Psoas muscle (tissue), 8 donors: ENCODE data around the gene KCNMA1. TPM values are rescaled to one million over a fixed set of nuclear protein-coding genes. Genes with fewer than 3 reads are reported as not detected.

Experiments
- ATAC-seq, 4 donors: fragments of 200-7000 bp; cut with Tn5 transposase; one replicate each; pipeline ENCODE4 v1.9.1; 2020; ENCODE audit warnings: moderate library complexity in 3 of 4, mild to moderate bottlenecking in 2 of 4
- DNase-seq, 2 donors: peaks; one replicate each; pipeline ENCODE4 v3.0.0-alpha.2; 2020
- H3K27ac ChIP-seq: fragments of 200-600 bp; one replicate; pipeline ENCODE4 v1.8.0; 2022
- H3K27me3 ChIP-seq, 3 donors: fragments of 200-600 bp in 1 of 3; one replicate each; pipeline versions ENCODE4 v1.6.1 to v1.8.0; 2013 to 2022; ENCODE audit warnings: low read length in 2 of 3, mild to moderate bottlenecking in 2 of 3, moderate library complexity in 1 of 3; ENCODE audit not compliant: insufficient read depth in 3 of 3
- H3K36me3 ChIP-seq, 2 donors: fragments of 200-600 bp in 1 of 2; one replicate each; pipeline versions ENCODE4 v1.6.1 to v1.8.0; 2013 to 2022; ENCODE audit warnings: low read depth in 1 of 2, mild to moderate bottlenecking in 1 of 2, moderate library complexity in 1 of 2; ENCODE audit not compliant: insufficient read depth in 1 of 2
- H3K4me1 ChIP-seq: fragments of 200-600 bp; one replicate; pipeline ENCODE4 v1.8.0; 2022
- H3K4me3 ChIP-seq: fragments of 200-600 bp; one replicate; pipeline ENCODE4 v1.8.0; 2022; ENCODE audit warnings: mild to moderate bottlenecking
- H3K9me3 ChIP-seq: fragments of 200-600 bp; one replicate; pipeline ENCODE4 v1.8.0; 2022
- CTCF ChIP-seq: fragments of 200-600 bp; IDR thresholded peaks from one replicate; pipeline ENCODE4 v1.8.0; 2022; ENCODE audit warnings: antibody characterized with exemption
- WGBS, 3 donors: extraction: QIAGEN DNeasy Blood & Tissue Kit; methylation state at CpG; one replicate each; pipeline versions ENCODE4 v1.1.6 to v1.1.7; 2013; 5-methylcytosine and 5-hydroxymethylcytosine counted together
- intact Hi-C, 2 donors: fragments of 100-400 bp; cut with DNase I; formaldehyde crosslinking; loops; one replicate each; pipeline versions ENCODE4 v1.11.0 to v1.14.2; 2022
- polyA plus RNA-seq, 3 donors: library from polyadenylated mRNA; stranded (reverse); fragments of 200-250 nt; gene quantifications; one replicate each; pipeline ENCODE4 v1.2.3, GENCODE V29; 2013
- total RNA-seq, 4 donors: library from RNA; stranded (reverse); fragmentation: NEBNext Ultra II Directional in 2 of 4; extraction: Animal tissue kit (Norgen Biotek cat#: 25700) in 2 of 4; gene quantifications; one replicate each; pipeline versions ENCODE4 v1.2.1 to v1.2.4, GENCODE V29; 2021 to 2023
- donor health status: healthy with polysubstance abuse.
- donor health status: DM: no; HTN: no; CAD: no; lungs with moderate emphysema.
- donor health status: Bipolar disorder and iron deficiency.
- donor health status: healthy.
- donor health status: DM: yes; HTN: yes; CAD: no.
- donor health status: DM: no; HTN: no; CAD: no.
- donor health status: DM: no; HTN: no; CAD: no.
- donor health status: DM: yes; HTN: yes; CAD: no.

Gene KCNMA1
- total and polyA plus RNA-seq, 7 donors: 7.9 to 53.0 (median 41.9) TPM

DNA sequence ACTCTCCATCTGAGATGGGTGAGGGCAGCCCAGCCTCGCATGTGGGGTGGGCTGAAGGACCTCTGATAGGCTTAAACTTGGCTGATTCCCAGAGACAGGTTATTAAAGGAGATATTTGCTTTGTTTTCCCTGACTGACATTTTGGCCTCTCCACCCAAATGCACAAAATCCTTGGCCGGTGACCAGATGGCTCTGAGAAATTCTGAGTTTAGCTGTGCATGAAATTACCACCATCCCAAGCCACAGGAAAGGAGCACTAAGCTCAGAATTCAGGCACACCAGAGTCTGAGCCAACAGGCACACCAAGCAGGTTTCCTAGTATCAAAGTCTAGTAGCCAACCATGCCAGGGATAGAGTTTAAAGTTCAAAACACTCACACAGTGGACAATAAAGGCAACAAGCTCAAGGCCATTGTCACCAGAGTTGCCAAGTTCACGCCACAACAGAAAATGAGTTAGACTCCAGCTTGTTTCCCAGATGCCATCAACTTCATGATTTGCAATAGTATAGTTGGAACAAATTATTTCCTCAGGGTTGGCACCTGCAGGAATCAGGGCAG lies 387.6 kb downstream of the KCNMA1 start:
- DNase-seq (no peak), ATAC-seq (no peak)
- Histone ChIP-seq H3K27ac (no peak overlapping the region), H3K4me1 (no peaks in the 10 kb centered on the region), H3K4me3 (no peak overlapping the region), H3K9me3 (no peaks in the 10 kb centered on the region), H3K27me3 (no peaks in the 10 kb centered on the region), H3K36me3 (no peaks in the 10 kb centered on the region)
- 60 to 76% (median 71%) methylated on average over 3 of the region's 3 CpGs for WGBS, 3 donors
- TF ChIP-seq CTCF: no peak
- intact Hi-C loops: loop anchor here in 1 of 2 donors (10.0 kb wide), 1 partner anchor 395 kb away; no protein-coding TSS in a partner anchor

- Histone ChIP-seq H3K27me3 (no peaks in the 10 kb centered on the region), H3K4me3 (no peak overlapping the region), H3K27ac (no peak overlapping the region), H3K9me3 (no peaks in the 10 kb centered on the region), H3K36me3 (no peaks in the 10 kb centered on the region), H3K4me1 (no peaks in the 10 kb centered on the region)
- intact Hi-C loops: loop anchor here in 1 of 2 donors (10.0 kb wide), 1 partner anchor 397 kb away; no protein-coding TSS in a partner anchor
- TF ChIP-seq CTCF: no peak
- 78 to 84% (median 81%) methylated on average over 5 of the region's 5 CpGs for WGBS, 3 donors
- ATAC-seq (no peak), DNase-seq (no peak)
Observed at GRCh38 chr10:77248104-77248790, 389.4 kb downstream of the KCNMA1 start.

DNA sequence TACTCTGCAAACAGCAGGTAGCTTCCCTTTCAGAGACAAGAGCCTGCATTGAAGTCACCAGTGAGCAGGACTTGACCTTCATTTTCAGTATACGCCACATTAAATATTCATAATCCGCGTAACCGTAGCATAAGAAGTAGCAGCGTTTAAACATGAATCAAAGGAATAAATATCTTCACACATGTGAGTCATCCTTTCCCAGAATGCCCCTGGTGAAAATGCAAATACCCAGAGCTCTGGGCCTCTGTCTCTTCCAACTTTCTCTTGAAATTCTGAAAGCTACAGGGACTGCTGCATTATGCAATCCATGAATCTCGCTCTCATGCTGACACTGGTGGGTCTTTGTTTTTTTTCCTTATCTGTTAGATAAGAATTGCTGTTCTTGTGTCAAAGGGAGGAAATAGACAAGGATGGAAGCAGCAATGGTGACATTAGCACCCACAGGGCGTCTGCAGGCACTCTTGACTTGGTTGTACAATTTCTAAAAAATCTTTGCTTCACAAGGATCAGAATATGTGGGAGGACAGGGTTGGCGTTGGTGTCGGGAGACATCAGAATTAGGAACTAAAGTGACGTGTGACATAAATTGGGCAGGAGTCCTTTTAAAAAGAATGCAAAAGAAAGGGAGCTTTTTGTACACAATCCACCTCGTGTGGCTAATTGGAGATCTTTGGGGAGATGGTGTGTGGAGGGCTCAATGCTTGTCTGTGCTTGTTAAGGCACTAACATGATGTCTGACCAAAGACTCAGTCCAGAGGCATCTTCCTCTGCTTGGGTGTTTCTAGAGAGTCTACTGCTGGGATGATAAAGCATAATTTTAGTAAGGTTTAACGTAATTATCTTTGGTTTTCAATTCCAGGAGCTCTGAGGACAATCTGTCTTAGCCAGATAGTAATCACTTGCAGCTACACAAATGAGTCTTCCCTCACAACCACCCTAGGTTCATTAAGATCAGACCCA lies 390.3 kb downstream of the KCNMA1 start:
- intact Hi-C loops: loop anchor here in 1 of 2 donors (10.0 kb wide), 1 partner anchor 397 kb away; no protein-coding TSS in a partner anchor
- H3K27ac ChIP-seq: no peak overlapping the region
- no peaks in the 10 kb centered on the region for H3K9me3 ChIP-seq
- DNase-seq: no peak
- 67 to 72% (median 68%) methylated on average over 12 of the region's 12 CpGs for WGBS, 3 donors
- no peaks in the 10 kb centered on the region for H3K36me3 ChIP-seq
- peaks cover 2% of the 10 kb centered on the region for H3K4me1 ChIP-seq
- H3K27me3 ChIP-seq: no peaks in the 10 kb centered on the region
- ATAC-seq: no peak
- TF ChIP-seq CTCF: no peak
- no peak overlapping the region for H3K4me3 ChIP-seq

DNA sequence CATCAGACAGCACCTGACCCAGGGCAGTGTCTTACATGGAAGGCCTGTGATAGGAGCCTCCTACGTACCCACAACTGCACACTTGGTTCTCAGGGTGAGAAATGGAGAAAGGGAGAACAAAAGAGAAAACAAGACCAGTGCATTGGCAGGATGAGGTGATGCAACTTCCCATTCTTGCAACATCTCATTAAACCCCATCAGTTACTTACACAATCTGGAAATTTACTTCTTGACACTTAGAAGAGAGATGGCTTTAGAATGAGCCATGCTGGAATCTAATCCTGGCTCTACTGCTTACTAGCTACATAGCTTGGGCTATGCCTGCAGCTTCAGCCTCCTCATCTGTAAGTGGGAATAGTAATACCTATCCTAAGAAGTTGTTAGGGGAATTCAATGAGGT lies 391.7 kb downstream of the KCNMA1 start:
- peaks cover 2% of the 10 kb centered on the region for H3K4me1 ChIP-seq
- ATAC-seq: no peak
- no peak overlapping the region for H3K4me3 ChIP-seq
- WGBS, 3 donors: 76 to 88% (median 83%) methylated on average over 1 of the region's 1 CpG
- no peak for TF ChIP-seq CTCF
- H3K9me3 ChIP-seq: no peaks in the 10 kb centered on the region
- intact Hi-C loops: loop anchor here in 1 of 2 donors (10.0 kb wide), 1 partner anchor 399 kb away; no protein-coding TSS in a partner anchor
- DNase-seq: no peak
- H3K36me3 ChIP-seq: no peaks in the 10 kb centered on the region
- no peaks in the 10 kb centered on the region for H3K27me3 ChIP-seq
- H3K27ac ChIP-seq: no peak overlapping the region
